ENCODE data around the gene SMIM3. TPM values are rescaled to one million over a fixed set of nuclear protein-coding genes. Genes with fewer than 3 reads are reported as not detected.
A peak's percentile ranks its signal among the peaks of the same experiment; 100 is the strongest.

SMIM3 gene
- total and polyA plus RNA-seq, 10 of the 15 experiments (the other 5 are each of a cell fraction or from before 2014, with no cell fraction given): 1.0 to 14.3 (median 7.7) TPM

DNA sequence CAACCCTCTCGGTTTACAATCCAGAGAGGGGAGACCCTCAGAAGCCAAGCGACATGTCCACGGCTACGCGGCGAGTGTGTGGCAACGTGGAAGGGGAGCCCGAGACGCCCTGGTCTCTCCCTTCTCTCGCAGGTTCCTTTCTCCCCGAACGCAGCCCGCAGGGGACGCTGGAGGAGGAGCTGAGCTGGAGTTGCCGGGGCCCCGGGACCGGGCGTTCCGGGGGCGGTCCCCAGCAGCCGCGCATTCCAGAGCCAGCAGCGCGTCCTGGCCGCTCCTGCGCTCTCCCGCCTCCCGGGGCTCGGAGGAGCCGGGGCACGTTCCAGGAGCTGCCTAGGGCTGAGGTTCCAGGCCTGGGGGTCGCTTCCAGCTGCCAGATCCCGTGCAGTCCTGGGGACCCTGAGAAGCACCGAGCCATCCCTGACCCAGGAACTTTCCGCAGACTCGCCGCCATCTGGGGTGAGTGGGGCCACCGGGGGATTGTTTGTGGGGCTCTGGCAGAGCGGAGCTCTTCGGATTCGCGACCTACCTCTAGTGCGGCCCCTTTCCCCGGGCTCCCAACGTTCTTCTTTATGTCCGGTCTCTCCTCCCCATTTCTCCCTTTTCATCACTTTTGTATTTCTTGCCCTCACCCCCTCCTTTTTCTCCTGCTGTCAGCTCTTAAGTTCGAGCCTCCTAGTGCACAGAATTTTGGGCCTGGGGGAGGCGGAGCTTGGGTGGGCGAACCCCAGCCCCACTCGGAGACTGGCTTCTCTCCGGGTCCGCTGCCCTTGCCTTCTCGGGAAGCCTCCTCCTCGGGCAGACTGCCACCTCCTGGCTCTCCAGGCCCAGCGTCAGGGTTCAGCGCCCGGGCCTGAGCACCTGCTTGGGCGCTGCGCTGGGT, at the start of gene SMIM3 (continued):
- TF ChIP-seq CBX5 (IDR thresholded peaks at IDR 0.05; ENCODE audit: low read depth): peak; percentile 50; the same call in 1 of the 2 replicates
- TF ChIP-seq EGR1 (IDR thresholded peaks at IDR 0.05; ENCODE audit: borderline replicate concordance in 1 of 2, low read depth in 2 of 2, low read length in 2 of 2): peak in 1 of 2 experiments; percentile 55; a peak in 1 of 3 replicates
- TF ChIP-seq FOXK2 (IDR thresholded peaks at IDR 0.05): no peak
- TF ChIP-seq TARDBP (IDR thresholded peaks at IDR 0.05; ENCODE audit: borderline replicate concordance): no peak
- TF ChIP-seq MYC (IDR thresholded peaks at IDR 0.05; ENCODE audit: insufficient read depth, insufficient read length, insufficient replicate concordance, low read length, severe bottlenecking): no peak
- peak; percentile 64 for TF ChIP-seq IKZF1 (conservative IDR thresholded peaks at IDR 0.05)
- no peak for TF ChIP-seq RELA (IDR thresholded peaks at IDR 0.05; ENCODE audit: borderline replicate concordance, partially characterized antibody)
- TF ChIP-seq BCL11A (IDR thresholded peaks at IDR 0.05; ENCODE audit: low read depth, low read length): 0 out of 2 replicates have a peak, but pooled peaks have one; percentile 2
- peak in 1 of 2 experiments; percentile 46; a peak in 1 of 4 replicates for TF ChIP-seq SRF (IDR thresholded peaks at IDR 0.05; ENCODE audit: low read depth in 2 of 2, low read length in 2 of 2)
- no peak for TF ChIP-seq NRF1 (conservative IDR thresholded peaks at IDR 0.05; ENCODE audit: low read depth, low read length)
- no peak for TF ChIP-seq MTA3 (IDR thresholded peaks at IDR 0.05; ENCODE audit: borderline replicate concordance, low read length)
- TF ChIP-seq USF1 (IDR thresholded peaks at IDR 0.05; ENCODE audit: borderline replicate concordance, extremely low read length, insufficient read depth, low read depth, low read length): no peak
- TF ChIP-seq, protein P1, sequence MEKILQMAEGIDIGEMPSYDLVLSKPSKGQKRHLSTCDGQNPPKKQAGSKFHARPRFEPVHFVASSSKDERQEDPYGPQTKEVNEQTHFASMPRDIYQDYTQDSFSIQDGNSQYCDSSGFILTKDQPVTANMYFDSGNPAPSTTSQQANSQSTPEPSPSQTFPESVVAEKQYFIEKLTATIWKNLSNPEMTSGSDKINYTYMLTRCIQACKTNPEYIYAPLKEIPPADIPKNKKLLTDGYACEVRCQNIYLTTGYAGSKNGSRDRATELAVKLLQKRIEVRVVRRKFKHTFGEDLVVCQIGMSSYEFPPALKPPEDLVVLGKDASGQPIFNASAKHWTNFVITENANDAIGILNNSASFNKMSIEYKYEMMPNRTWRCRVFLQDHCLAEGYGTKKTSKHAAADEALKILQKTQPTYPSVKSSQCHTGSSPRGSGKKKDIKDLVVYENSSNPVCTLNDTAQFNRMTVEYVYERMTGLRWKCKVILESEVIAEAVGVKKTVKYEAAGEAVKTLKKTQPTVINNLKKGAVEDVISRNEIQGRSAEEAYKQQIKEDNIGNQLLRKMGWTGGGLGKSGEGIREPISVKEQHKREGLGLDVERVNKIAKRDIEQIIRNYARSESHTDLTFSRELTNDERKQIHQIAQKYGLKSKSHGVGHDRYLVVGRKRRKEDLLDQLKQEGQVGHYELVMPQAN (conservative IDR thresholded peaks at IDR 0.05): no peak
- TF ChIP-seq WRNIP1 (IDR thresholded peaks at IDR 0.05; ENCODE audit: borderline replicate concordance, low read depth, low read length): no peak
- TF ChIP-seq ZSCAN29 (IDR thresholded peaks at IDR 0.05): no peak
- TF ChIP-seq IRF4 (IDR thresholded peaks at IDR 0.05; ENCODE audit: low read depth, low read length): no peak
- TF ChIP-seq, protein P2, sequence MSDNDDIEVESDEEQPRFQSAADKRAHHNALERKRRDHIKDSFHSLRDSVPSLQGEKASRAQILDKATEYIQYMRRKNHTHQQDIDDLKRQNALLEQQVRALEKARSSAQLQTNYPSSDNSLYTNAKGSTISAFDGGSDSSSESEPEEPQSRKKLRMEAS (IDR thresholded peaks at IDR 0.05; ENCODE audit: low read depth, low read length): 0 out of 2 replicates have a peak, but pooled peaks have one; percentile 39
- 0 out of 2 replicates have a peak, but pooled peaks have one; percentile 17 for TF ChIP-seq RFX5 (IDR thresholded peaks at IDR 0.05; ENCODE audit: low read depth, low read length)
- TF ChIP-seq, protein P3, sequence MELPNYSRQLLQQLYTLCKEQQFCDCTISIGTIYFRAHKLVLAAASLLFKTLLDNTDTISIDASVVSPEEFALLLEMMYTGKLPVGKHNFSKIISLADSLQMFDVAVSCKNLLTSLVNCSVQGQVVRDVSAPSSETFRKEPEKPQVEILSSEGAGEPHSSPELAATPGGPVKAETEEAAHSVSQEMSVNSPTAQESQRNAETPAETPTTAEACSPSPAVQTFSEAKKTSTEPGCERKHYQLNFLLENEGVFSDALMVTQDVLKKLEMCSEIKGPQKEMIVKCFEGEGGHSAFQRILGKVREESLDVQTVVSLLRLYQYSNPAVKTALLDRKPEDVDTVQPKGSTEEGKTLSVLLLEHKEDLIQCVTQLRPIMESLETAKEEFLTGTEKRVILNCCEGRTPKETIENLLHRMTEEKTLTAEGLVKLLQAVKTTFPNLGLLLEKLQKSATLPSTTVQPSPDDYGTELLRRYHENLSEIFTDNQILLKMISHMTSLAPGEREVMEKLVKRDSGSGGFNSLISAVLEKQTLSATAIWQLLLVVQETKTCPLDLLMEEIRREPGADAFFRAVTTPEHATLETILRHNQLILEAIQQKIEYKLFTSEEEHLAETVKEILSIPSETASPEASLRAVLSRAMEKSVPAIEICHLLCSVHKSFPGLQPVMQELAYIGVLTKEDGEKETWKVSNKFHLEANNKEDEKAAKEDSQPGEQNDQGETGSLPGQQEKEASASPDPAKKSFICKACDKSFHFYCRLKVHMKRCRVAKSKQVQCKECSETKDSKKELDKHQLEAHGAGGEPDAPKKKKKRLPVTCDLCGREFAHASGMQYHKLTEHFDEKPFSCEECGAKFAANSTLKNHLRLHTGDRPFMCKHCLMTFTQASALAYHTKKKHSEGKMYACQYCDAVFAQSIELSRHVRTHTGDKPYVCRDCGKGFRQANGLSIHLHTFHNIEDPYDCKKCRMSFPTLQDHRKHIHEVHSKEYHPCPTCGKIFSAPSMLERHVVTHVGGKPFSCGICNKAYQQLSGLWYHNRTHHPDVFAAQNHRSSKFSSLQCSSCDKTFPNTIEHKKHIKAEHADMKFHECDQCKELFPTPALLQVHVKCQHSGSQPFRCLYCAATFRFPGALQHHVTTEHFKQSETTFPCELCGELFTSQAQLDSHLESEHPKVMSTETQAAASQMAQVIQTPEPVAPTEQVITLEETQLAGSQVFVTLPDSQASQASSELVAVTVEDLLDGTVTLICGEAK (IDR thresholded peaks at IDR 0.05; ENCODE audit: borderline replicate concordance): no peak
- peak; percentile 6; the same call in 1 of the 2 replicates for TF ChIP-seq TAF1 (IDR thresholded peaks at IDR 0.05; ENCODE audit: borderline replicate concordance, low read depth, low read length)
- peak in 1 of 2 experiments; percentile 16; a peak in 2 of 4 replicates for TF ChIP-seq IKZF2 (IDR thresholded peaks at IDR 0.05)
- TF ChIP-seq PAX5 (IDR thresholded peaks at IDR 0.05; ENCODE audit: borderline replicate concordance, low read depth, low read length): peak; percentile 74; the same call in 1 of the 2 replicates
- TF ChIP-seq RUNX3 (IDR thresholded peaks at IDR 0.05; ENCODE audit: low read length): 0 out of 2 replicates have a peak, but pooled peaks have one; percentile 2

All from GM12878 (cell line).